Stimulated activated CD4-positive, alpha-beta T cell treated with anti-CD3 and anti-CD28 coated beads, Interleukin-12 subunit alpha, Interleukin-12 subunit beta, amount 100 ng/mL, for 4 hours (primary cell): ENCODE results near the gene SLX9.

Experiments
- DNase-seq: peaks from one replicate; pipeline ENCODE4 v3.0.0-alpha.2; 2020

The SLX9 gene

GRCh38 chr21:45009616-45010015 lies 69.8 kb downstream of the SLX9 start:
- DNase-seq, result no peak

DNA sequence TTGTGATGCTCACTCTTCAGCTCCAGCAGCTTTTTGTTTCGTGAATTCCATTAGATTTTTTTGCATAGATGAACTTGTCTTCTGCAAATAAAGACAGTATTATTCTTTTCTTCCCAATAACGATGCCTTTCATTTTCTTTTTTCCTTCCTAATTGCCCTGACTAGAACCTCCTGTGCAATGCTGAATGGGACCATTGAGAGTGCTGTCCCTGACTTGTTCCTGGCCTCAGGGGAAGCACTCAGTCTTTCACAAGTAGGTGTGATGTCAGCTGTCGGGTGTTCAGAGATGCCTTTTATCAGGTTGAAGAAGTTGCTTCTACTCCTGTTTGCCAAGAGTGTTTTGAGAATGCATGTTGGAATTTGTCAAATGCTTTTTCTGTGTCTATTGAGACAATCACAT lies 70.3 kb downstream of the SLX9 start:
- no peak for DNase-seq

DNA sequence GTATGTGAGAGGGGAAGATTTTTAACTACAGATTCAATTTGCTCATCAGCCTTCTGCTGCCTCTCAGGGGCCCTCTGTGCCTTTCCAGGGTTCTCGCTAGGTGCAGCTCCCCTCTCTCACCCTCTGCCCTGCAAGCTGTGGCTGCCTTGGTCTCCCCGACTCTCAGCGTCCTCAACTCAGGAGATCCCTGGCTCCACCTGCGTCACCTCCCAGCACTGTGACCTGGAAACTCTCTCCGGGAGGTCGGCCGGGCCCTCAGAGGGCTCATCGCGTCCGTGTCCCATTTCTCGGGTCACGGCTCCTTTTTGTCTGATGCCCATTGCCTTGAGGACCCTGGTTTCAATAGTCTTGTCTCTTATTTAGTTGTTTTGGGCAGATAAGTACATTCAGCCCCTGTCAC lies 71.0 kb downstream of the SLX9 start:
- DNase-seq, result no peak

- no peak for DNase-seq
Observed at GRCh38 chr21:45011426-45011825, 71.6 kb downstream of the SLX9 start.

DNA sequence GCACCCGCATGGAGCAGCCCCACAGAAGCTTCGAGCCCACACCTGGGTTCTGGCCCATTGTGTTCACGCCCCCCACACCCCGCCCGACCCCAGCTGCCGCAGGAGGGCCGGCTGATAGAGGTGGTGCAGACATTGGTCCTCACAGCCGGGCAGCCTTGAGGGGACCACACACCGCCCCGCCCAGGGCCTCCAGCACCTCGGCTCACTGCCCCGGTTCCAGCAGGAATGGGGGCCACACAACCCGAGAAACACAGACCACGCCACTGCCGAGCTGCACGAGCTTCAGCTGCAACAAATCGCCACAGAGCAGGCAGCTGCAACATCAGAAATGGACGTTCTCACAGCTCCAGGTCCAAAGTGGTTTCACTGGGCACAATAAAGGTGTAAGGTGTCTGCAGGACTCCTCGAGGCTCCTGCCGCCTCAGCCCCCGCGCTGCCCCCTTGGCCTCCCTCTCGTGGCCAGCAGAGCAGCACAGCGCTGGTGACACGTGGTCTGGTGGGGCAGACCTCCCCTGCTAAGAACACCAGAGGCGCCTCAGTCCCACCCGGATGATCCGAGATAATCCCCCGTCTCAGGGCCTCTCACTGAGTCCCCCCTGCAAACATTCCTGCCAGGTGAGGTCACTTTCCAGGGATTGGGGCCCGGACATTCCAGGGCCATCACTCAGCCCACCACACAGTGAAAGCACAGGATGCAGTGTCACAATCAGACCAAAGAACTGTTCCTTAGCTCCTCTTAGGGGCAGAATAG lies 72.3 kb downstream of the SLX9 start:
- no peak for DNase-seq

DNA sequence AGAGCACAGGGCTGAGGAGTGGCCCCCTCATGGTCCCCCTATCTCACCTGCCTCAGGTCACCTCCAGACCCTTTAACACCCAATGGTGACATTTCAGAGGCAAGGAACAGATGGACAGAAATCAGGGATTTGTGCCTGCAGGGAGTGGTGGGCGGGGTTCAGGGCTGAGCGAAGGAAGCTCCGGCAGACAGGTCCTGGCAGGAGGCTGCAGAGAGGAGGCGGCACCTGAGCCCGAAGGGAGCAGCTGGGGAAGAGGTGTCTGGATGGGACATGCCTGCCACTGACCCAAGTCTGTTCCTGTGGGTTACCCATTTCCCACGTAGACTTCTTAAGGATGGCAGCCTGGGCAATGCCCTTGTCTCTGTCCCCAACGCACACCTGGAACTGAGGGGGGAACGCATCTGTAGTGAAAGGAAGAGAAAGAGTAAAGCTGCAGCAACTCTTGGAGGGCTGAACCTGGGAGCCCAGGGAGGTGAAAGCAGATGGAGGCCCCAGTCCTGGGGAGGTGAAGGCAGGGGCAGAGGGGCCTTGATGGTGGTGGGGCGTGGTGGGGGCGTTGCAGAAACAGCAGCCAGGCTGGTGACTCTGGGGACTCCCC lies 72.9 kb downstream of the SLX9 start:
- DNase-seq, result no peak

- no peak for DNase-seq
Observed at GRCh38 chr21:45013260-45013841, 73.5 kb downstream of the SLX9 start.

- no peak for DNase-seq
Observed at GRCh38 chr21:45014747-45015468, 75.1 kb downstream of the SLX9 start.

- DNase-seq, result no peak
Observed at GRCh38 chr21:45015469-45015860, 75.6 kb downstream of the SLX9 start.

- no peak for DNase-seq
Observed at GRCh38 chr21:45016031-45016405, 76.2 kb downstream of the SLX9 start.

DNA sequence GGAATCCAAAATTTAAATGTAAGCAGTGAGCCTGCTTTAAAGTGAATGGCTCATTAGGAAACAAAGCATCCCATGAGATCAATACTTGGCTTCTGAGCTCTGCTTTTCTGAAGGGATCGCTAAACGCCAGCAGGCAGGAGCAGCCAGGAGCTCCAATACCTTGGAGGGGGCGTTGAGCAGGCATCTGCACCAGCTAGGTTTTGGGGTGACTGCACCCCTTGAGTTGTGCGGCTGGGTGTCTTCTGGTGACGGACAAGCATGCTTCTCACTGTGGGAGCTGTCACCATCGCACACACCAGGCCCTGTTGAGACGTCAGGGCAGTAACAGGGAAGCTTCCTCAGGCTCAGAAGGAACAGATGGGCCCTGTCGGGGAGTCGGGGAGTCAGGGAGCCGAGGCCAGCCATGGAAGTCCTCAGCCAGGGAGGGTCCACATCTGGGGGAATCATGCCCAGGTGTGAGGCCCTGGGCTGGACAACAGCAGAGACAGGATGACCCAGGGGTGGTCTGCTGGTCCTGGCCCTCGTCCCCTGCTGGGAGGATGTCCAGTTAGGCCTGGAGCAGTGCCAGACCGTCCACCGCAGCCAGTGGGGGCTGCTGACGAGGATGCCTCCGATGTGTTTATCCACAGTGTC lies 76.7 kb downstream of the SLX9 start:
- DNase-seq, result no peak

DNA sequence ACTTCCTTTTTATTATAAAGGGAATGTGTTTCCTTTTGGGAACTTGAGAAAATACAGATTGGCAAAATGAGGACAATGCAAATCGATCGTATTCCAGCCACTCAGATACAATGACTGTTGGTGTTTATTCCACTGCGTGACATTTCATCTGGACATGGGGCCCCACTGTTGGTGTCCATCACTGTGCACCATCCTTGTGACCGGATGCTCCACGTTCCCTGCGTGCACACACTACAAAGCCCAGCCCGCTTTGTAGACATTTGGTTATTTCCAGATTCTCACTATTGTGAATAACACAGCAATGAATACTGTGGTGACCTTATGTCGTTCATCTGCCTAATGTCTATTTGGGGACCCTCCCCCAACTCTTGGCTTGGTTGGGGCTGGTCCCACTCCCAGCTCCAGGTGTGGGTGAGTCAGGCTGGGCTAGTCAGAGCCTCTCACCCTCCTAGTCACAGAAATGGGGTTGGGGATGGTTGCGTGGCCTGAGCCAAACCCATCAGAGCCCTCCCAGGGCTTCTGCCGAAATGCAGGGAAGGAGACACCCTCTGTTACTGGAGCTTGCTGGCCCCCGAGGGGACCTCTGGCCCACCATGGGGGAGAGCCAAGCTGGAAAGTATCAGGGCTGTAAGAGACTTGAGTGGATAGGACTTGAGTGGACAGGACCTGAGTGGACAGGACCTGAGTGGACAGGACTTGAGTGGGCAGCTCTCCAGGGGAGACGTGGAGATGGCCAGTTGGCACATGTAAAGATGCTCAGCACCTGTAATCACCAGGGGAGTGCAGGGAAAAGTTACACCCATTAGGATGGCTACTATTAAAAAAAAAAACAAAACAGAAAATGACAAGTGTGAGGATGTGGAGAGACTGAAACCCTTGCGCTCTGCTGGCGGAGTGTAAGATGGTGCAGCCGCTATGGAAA lies 77.5 kb downstream of the SLX9 start:
- no peak for DNase-seq

GRCh38 chr21:45018131-45019075 lies 78.6 kb downstream of the SLX9 start:
- no peak for DNase-seq

DNA sequence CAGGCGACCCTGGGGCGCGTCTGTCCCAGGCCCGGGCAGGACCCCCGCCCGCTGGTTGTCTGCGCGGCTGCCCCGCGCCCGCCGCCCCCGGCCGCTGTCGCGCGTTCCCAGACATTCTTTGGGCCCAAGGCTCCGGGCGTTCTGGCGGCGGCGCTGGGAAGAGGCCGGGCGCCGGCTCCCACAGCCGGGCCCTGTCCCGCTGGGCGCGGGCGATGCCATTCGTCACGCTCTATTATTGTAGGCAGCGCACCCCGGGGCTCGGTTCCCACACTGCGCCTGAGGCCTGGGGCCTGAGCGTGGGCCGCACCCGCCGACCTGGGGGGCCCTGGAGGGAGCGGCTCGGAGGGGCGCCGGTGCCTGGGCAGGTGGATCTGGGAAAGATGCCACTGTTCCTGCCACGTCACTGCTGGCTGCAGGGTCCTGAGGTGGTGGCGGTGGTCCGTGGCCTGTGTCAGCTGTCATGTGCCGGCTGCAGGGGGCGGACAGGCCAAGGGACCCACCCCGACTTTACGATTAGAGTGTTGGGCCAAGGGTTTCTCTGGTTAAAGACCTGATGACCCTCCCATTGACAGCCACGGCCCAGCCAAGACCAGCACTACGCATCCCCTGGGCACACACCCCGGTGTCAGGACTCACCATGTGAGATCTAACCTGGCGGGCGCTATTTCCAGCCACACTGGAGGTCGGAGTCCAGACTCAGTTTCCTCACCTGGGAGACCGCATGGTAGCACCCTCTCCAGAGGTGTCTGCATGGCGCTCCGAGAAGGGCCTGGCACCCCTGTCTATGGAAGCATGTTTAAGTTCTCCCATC lies 79.5 kb downstream of the SLX9 start:
- no peak for DNase-seq

DNA sequence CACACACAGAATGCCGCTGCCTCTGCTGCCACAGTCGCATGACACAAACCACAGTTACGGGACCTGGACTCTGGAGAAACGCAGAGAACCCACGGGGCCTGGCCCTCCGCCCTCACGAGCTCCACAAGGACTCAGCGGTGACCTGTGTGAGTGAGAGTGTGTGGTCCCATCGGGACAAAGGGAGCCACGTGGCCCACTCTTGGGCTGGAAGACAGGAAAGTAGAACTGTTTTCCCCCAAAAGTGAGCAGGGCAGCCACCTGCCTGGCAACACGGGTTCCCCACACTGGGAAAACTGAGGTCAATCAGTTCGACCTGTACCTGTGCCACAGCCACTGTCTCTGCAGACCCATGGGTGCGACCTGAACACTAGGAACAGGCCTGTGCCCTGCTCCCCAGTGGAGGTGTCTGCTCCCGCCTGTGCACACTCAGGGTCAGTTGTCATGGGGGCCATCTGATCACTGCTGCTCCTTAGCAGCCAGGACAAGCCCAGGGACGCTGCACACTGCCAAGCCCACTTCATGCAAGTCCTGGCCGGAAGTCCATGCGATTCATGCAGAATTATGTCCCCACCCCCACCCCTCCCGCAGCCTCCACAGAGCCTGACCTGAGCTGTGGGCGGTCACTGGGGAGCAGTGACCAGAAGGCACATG lies 80.2 kb downstream of the SLX9 start:
- DNase-seq, result no peak

- DNase-seq, result no peak
Observed at GRCh38 chr21:45020629-45021427, 81.0 kb downstream of the SLX9 start.

GRCh38 chr21:45021428-45022347 lies 81.9 kb downstream of the SLX9 start:
- DNase-seq, result no peak

- no peak for DNase-seq
Observed at GRCh38 chr21:45022348-45022675, 82.5 kb downstream of the SLX9 start.
